ENCODE measurements around the gene PITPNC1.

The PITPNC1 gene

GRCh38 chr17:67679225-67679624, 302.1 kb downstream of the PITPNC1 start:
- H3K9ac ChIP-seq (ENCODE audit: low read length), result no peak overlapping the region
- peak overlapping the region; percentile 33 for H3K27ac ChIP-seq (ENCODE audit: low read depth, low read length, poor library complexity, severe bottlenecking)
- no peak overlapping the region for H2AFZ ChIP-seq (ENCODE audit: low read length)
- H3F3A ChIP-seq (ENCODE audit: insufficient read depth, low read length), result no peaks in the 10 kb centered on the region
- H3K4me1 ChIP-seq (ENCODE audit: insufficient read depth, low read length, severe bottlenecking), result peaks cover 17% of the 10 kb centered on the region
- no peak overlapping the region for H3K4me3 ChIP-seq (ENCODE audit: low read depth, low read length, poor library complexity, severe bottlenecking)
- H3K36me3 ChIP-seq (ENCODE audit: insufficient read depth, low read length), result no peaks in the 10 kb centered on the region
- TF ChIP-seq EZH2 (IDR thresholded peaks at IDR 0.05; ENCODE audit: borderline replicate concordance, low read length) (no peak), CTCF (IDR thresholded peaks at IDR 0.05; ENCODE audit: low read length) (0 out of 2 replicates have a peak, but pooled peaks have one; percentile 7)
- H3K27me3 ChIP-seq (ENCODE audit: insufficient read depth, low read length), result no peaks in the 10 kb centered on the region
- no peak overlapping the region for H3K4me2 ChIP-seq (ENCODE audit: low read length)
- no peaks in the 10 kb centered on the region for H3K79me2 ChIP-seq (ENCODE audit: insufficient read depth, low read length)
- no peaks in the 10 kb centered on the region for H4K20me1 ChIP-seq (ENCODE audit: insufficient read depth, low read length)
- no peaks in the 10 kb centered on the region for H3K9me2 ChIP-seq (ENCODE audit: low read depth, low read length)
- H3K9me3 ChIP-seq (ENCODE audit: low read length), result no peaks in the 10 kb centered on the region

- Histone ChIP-seq H3K36me3 (ENCODE audit: insufficient read depth, low read length) (no peaks in the 10 kb centered on the region), H3K79me2 (ENCODE audit: insufficient read depth, low read length) (no peaks in the 10 kb centered on the region), H4K20me1 (ENCODE audit: insufficient read depth, low read length) (no peaks in the 10 kb centered on the region), H3K27ac (ENCODE audit: low read depth, low read length, poor library complexity, severe bottlenecking) (peak overlapping the region; percentile 33), H3K4me2 (ENCODE audit: low read length) (peak overlapping the region; percentile 17; the same call in 1 of the 2 replicates), H3K4me3 (ENCODE audit: low read depth, low read length, poor library complexity, severe bottlenecking) (no peak overlapping the region), H3K9me2 (ENCODE audit: low read depth, low read length) (no peaks in the 10 kb centered on the region), H3K9ac (ENCODE audit: low read length) (no peak overlapping the region), H3K4me1 (ENCODE audit: insufficient read depth, low read length, severe bottlenecking) (peaks cover 17% of the 10 kb centered on the region), H3F3A (ENCODE audit: insufficient read depth, low read length) (no peaks in the 10 kb centered on the region), H3K27me3 (ENCODE audit: insufficient read depth, low read length) (no peaks in the 10 kb centered on the region), H3K9me3 (ENCODE audit: low read length) (no peaks in the 10 kb centered on the region), H2AFZ (ENCODE audit: low read length) (no peak overlapping the region)
- TF ChIP-seq CTCF (IDR thresholded peaks at IDR 0.05; ENCODE audit: low read length) (no peak), EZH2 (IDR thresholded peaks at IDR 0.05; ENCODE audit: borderline replicate concordance, low read length) (no peak)
Measured at GRCh38 chr17:67679721-67680120, 302.6 kb downstream of the PITPNC1 start.

GRCh38 chr17:67680445-67681224, 303.6 kb downstream of the PITPNC1 start:
- H3K27ac ChIP-seq (ENCODE audit: low read depth, low read length, poor library complexity, severe bottlenecking), result peak overlapping the region; percentile 47
- H3K27me3 ChIP-seq (ENCODE audit: insufficient read depth, low read length), result no peaks in the 10 kb centered on the region
- H3K4me2 ChIP-seq (ENCODE audit: low read length), result no peak overlapping the region

More at GRCh38 chr17:67680445-67681224, 303.6 kb downstream of the PITPNC1 start:
- Histone ChIP-seq H3K9me3 (ENCODE audit: low read length) (no peaks in the 10 kb centered on the region), H3K4me3 (ENCODE audit: low read depth, low read length, poor library complexity, severe bottlenecking) (no peak overlapping the region), H2AFZ (ENCODE audit: low read length) (no peak overlapping the region), H3K4me1 (ENCODE audit: insufficient read depth, low read length, severe bottlenecking) (peaks cover 17% of the 10 kb centered on the region), H3F3A (ENCODE audit: insufficient read depth, low read length) (no peaks in the 10 kb centered on the region), H4K20me1 (ENCODE audit: insufficient read depth, low read length) (no peaks in the 10 kb centered on the region), H3K36me3 (ENCODE audit: insufficient read depth, low read length) (no peaks in the 10 kb centered on the region), H3K79me2 (ENCODE audit: insufficient read depth, low read length) (no peaks in the 10 kb centered on the region), H3K9ac (ENCODE audit: low read length) (no peak overlapping the region), H3K9me2 (ENCODE audit: low read depth, low read length) (no peaks in the 10 kb centered on the region)
- TF ChIP-seq EZH2 (IDR thresholded peaks at IDR 0.05; ENCODE audit: borderline replicate concordance, low read length) (no peak), CTCF (IDR thresholded peaks at IDR 0.05; ENCODE audit: low read length) (no peak)

Data from OCI-LY1 (cell line).